ENCODE measurements around the gene NKX2-2.
"Not testable (repeated sequence)": the region's sequence is repeated elsewhere in the genome, so short reads cannot be mapped to it uniquely, and the experiment has no call there.

NKX2-2 gene

DNA sequence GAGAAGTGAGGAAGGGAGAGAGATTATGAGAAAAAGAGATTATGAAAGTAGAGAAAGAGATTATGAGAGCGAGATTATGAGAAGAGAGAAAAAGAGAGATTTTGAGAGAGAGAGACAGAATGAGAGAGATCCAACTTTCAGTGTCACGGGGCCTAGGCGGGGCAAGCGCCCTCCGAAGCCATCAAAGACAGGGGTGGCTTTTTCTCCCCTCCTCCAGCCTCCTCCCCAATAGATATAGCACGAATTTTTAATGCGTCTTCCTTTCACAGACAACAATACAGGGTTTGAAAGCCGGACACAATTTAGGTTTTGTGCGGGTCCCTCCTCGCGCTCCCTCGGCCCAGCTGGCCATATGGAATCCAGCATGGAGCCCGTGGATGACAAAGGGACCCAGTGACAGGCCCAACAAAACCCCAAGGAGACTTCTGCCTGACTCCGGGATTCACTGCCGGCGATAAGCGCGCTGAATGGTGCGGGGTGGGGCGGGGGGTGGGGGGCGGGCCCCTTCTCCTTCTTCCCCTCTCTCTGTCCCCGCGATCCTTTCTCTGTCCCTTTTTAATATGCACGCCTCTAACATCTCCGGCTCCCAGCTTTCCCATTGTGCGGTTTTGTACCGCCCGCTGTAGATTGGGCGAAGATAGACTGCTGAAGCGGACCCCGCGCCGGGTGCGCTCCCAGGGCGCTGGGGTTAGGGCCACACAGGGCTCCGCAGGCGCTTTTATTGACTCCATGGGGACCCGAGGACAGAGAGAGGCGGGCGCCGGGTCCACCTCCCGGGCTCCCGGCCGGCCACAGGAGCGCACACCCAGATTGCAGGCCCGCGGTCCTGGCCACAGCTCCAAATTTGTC is 5.4 kb downstream of the NKX2-2 start:
- DNase-seq (ENCODE audit: low read depth in 2 of 2): no peak

DNA sequence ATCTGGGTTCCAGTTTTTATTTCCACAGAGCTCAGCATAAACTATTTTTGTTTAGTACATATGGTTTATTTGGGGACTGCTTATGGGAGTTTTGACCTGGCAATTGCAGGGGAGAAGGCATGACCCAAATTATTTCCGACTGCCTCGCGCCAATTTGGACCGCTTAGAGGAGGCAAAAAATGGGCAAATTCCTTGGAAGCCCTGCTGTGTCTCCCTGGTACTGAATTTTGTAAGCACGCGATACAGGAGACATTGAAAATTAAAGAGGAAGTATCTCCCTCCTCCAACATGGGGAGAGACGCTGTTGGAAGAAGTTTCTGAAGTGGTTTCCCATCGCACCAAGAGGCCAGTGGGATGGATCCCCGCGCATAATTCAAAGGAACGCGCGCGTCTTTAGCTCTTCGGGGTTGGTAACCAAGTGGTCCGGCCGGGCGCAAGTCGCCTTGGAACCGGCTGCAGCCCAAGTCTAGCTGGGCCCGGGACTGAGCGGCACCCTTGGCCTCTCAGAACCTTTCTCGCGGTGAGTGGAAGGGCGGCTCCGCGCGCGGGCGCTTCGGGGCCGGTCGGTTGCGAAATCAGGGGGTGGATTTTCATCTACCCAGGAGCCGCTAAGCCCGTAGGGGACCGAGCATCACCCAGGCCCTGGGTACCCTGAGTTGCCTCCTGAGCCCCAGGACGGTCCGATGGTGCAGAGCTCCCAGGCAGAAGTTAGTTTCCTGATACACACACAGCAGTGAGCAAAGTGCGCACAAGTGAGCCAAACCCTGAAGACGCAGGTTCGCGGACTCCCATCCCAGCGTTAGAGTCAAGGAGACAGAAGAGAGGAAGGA is 6.2 kb downstream of the NKX2-2 start:
- DNase-seq (ENCODE audit: low read depth in 2 of 2): no peak

DNA sequence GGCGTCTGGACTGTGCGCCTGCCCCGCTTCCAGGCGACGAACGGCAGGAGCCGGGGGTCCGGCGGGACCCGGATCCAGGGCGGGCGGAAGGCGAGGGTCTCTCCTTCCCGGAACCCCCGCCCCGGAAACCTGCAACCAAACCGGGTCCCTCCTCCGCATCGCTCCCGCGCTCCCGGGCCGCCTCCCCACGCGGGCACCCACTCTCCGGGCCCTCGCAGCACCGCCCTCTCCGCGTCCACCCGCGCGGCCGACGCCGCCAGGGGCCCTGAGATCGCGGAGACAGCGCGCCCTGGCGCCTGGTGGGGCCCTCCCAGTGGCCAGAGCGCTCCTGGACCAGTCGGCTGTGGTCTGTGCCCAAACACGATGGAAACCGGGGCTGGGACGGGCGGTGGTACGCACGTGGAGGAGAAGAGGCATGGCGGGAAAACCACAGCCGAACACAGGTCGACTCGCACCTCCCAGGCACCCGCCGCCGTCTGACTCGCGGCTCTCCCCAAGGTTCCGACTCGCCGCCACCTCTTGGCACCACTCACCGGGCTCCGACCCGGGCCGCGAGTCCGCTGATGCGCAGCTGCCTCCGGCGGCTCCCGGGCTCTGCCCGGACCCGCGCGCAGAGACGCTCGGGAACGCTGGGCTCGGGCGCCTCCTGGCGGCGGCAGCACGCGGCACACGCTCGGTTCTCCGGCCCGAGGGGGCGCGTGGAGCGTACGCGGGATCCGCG is 7.9 kb downstream of the NKX2-2 start:
- no peak for DNase-seq (ENCODE audit: low read depth in 2 of 2)

- no peak for DNase-seq (ENCODE audit: low read depth in 2 of 2)
Observed at GRCh38 chr20:21505161-21505809, 8.6 kb downstream of the NKX2-2 start.

DNA sequence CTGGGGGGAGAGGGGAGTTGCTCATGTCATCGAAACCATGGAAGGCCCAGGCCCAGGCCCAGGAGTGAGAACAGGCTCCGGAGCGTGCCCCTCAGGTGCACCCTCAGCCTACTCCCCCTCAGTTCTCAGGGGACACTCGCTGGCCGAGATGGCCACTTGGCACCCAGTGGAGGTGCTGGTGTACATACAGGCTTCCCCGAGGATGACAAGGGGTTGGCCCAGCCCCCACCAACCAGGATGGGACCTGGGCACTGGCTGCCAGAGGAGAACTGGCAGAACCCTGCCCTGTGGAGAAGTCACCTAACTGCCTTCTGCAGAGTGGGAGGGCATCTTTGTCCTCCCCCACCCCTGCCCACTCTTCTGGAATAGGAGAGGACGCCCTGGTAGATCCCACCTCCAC is 9.5 kb downstream of the NKX2-2 start:
- no peak for DNase-seq (ENCODE audit: low read depth in 2 of 2)

DNA sequence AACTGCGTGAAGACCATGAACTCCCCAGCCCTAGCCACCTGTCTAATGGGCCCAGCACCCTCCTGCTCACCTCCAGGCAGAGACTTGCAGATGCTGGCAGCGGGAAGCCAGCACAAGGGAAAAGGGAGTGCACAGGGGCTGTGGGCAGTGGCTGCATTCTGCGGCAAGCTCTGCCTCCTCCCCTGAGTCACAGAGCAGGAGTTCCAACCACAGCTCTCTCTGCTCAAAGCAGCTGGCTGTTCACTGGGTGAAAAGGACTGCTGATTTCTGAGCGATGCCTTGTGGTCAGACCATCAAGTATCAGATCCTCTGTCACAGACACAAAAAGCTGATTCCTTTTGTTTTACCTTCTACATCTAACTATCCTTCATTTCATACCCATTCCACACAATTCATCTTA is 10.5 kb downstream of the NKX2-2 start:
- DNase-seq (ENCODE audit: low read depth in 2 of 2): no peak

DNA sequence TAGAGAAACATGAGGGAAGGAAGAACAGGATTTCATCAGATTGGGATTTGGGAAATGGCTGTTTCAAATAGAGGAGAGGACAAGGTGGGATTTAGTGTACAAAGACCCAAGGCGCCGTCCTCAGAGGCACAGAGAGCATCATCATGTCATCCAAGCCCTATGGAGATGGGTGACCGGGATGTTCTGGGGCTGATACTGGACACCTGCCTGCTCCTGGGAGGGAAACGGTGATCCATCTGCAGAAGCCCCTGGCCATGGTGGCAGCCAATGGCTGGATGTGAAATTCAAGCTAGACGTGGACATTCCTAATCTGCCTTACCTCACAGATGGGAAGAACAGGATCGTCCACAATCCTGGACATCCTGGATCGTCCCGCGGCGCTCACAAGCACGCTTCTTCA is 12.7 kb downstream of the NKX2-2 start:
- DNase-seq (ENCODE audit: low read depth in 2 of 2): no peak

- DNase-seq (ENCODE audit: low read depth in 2 of 2): no peak
Observed at GRCh38 chr20:21500599-21500998, 13.3 kb downstream of the NKX2-2 start.

GRCh38 chr20:21499641-21500040 is 14.2 kb downstream of the NKX2-2 start:
- no peak for DNase-seq (ENCODE audit: low read depth in 2 of 2)

DNA sequence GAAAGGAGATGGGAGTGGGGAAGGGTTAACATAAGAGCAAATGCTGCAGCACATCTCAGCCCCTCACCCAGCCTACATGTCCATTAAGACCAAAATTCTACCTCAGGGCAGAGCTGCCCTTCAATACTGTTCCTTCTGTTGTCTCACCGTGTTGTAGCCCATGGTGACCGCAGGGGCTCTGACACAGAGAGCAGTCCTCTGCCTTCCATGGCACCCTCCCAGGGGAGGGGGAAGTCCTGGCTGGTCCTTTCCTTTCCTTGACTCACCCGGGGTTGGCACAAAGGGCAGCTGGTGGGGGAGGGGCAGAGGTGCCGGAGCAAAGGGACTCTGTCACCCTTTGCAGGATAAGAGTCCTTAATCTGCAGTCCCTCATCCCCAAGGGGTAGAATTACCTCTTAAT is 15.2 kb downstream of the NKX2-2 start:
- DNase-seq (ENCODE audit: low read depth in 2 of 2): no peak

DNA sequence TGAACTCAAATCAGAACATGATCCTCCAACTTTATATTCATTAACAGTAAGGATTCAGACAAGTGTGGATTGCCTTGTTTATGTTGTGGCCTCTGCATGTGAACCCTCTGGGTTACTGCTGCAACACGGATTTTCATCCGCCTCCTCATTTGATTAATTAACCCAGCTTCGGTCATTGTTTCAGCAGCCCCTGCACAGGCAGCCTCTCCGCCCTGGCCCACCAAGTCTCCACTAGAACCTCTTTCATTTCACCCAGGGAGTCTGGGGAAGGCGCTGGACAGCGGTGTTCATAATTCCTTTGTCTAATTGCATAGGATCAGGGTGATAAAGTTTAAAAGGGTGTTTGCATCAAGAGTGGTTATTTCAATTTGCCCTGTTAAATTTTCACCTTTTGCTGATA is 15.7 kb downstream of the NKX2-2 start:
- DNase-seq (ENCODE audit: low read depth in 2 of 2): no peak

DNA sequence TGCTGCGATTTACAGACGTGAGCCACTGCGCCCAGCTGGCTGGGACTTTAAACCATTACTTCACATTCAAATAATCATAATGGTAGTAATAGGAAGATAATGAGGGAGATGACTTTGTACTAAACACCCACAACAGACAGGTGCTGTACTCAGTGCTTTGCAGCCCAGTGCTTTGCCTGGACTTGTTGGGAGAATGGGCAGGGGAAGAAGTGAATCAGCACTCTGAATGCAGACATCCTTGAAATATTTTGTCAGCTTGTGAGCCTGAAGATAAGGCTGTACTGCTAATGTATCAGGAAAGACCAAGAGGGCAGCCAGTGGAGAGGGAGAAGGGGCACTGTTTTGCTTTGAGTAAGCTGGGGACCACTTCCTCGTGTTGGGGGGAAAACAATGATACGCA is 17.4 kb downstream of the NKX2-2 start:
- DNase-seq (ENCODE audit: low read depth in 2 of 2): no peak

DNA sequence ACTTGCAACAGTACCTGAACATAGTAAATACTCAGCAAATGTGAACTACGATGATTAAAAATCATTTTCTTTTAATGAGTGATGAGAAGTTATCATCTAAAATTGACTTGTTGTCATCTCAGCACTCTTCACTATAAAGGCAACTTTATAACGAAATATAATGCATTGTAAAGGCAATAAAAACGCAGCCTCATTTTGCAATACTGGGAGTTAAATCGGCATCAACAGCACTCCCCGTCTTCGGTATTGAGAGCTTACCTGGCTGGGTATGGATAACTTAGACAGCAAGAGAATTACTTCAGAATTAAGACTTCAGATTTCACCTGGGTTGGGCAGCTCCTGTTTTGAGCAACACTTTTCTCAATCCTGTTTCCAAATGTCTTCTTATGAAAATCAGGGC is 20.8 kb downstream of the NKX2-2 start:
- DNase-seq (ENCODE audit: low read depth in 2 of 2): no peak

DNA sequence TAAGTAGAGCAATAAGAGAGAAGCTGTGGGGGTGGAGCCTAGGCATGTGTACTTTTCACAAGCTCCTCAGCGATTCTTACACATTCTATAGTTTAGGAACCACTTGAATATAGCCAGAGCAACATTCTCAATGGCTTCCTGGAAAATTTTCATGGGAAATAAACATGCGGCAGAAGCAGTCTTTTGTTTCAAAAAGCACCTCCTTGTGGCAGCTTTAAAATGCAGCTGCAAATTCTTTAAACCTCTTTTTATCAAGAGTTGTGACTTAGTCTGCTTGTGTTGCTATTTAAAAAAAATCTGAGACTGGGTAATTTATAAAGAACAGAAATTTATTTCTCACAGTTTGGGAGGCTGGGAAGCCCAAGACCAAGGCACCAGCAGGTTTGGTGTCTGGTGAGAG is 23.8 kb downstream of the NKX2-2 start:
- DNase-seq (ENCODE audit: low read depth in 2 of 2): no peak

- not testable (repeated sequence) for DNase-seq (ENCODE audit: low read depth in 2 of 2)
Observed at GRCh38 chr20:21480144-21480543, 33.7 kb downstream of the NKX2-2 start.

- no peak for DNase-seq (ENCODE audit: low read depth in 2 of 2)
Observed at GRCh38 chr20:21465799-21466198, 48.1 kb downstream of the NKX2-2 start.

GRCh38 chr20:21464916-21465315 is 48.9 kb downstream of the NKX2-2 start:
- no peak for DNase-seq (ENCODE audit: low read depth in 2 of 2)
